Activated T-helper 1 cell treated with anti-CD3 and anti-CD28 coated beads, Interleukin-2, amount 50 U/mL, for 16 hours (primary cell): ENCODE measurements around the gene TMC6.

Experiments used
- DNase-seq, 2 donors: peaks; one replicate each; pipeline ENCODE4 v3.0.0-alpha.2; 2020; ENCODE audit warnings: low read depth in 1 of 2, low spot score in 1 of 2

TMC6 gene

GRCh38 chr17:78111727-78112517 is 16.6 kb downstream of the TMC6 start:
- DNase-seq: no peak

- no peak for DNase-seq
These were observed 17.4 kb downstream of the TMC6 start for GRCh38 chr17:78111016-78111726.

- DNase-seq: no peak
These were observed 18.1 kb downstream of the TMC6 start for GRCh38 chr17:78110363-78111015.

GRCh38 chr17:78109489-78109761 is 19.1 kb downstream of the TMC6 start:
- no peak for DNase-seq

- DNase-seq: no peak
These were observed 19.6 kb downstream of the TMC6 start for GRCh38 chr17:78108726-78109488.

- no peak for DNase-seq
These were observed 20.4 kb downstream of the TMC6 start for GRCh38 chr17:78107976-78108725.

- DNase-seq: no peak
These were observed 21.1 kb downstream of the TMC6 start for GRCh38 chr17:78107457-78107856.

GRCh38 chr17:78106211-78106610 is 22.3 kb downstream of the TMC6 start:
- DNase-seq: no peak

- DNase-seq: no peak
These were observed 23.0 kb downstream of the TMC6 start for GRCh38 chr17:78105551-78105950.

- DNase-seq: no peak
These were observed 23.5 kb downstream of the TMC6 start for GRCh38 chr17:78105101-78105500.

- no peak for DNase-seq
These were observed 24.0 kb downstream of the TMC6 start for GRCh38 chr17:78104540-78104941.

- DNase-seq: no peak
These were observed 25.2 kb downstream of the TMC6 start for GRCh38 chr17:78103311-78103710.

GRCh38 chr17:78101542-78101941 is 27.0 kb downstream of the TMC6 start:
- no peak for DNase-seq

GRCh38 chr17:78101112-78101511 is 27.4 kb downstream of the TMC6 start:
- no peak for DNase-seq

- DNase-seq: no peak
These were observed 32.5 kb downstream of the TMC6 start for GRCh38 chr17:78096093-78096492.

GRCh38 chr17:78095035-78095434 is 33.5 kb downstream of the TMC6 start:
- no peak for DNase-seq

GRCh38 chr17:78092794-78093324 is 35.7 kb downstream of the TMC6 start:
- DNase-seq: no peak

GRCh38 chr17:78089576-78090281 is 38.8 kb downstream of the TMC6 start:
- DNase-seq: no peak

GRCh38 chr17:78088529-78088928 is 40.0 kb downstream of the TMC6 start:
- no peak for DNase-seq

- no peak for DNase-seq
These were observed 41.8 kb downstream of the TMC6 start for GRCh38 chr17:78086740-78087139.
